Loucy (cell line): ENCODE data around the gene HIRIP3.

ENCODE experiments used
- H2AFZ ChIP-seq: fragments of 200-600 bp; sonication (generic); 2 replicates; pipeline ENCODE4 v1.6.0; 2016; ENCODE audit warnings: antibody characterized with exemption, mild to moderate bottlenecking, low read length, moderate library complexity
- H3F3A ChIP-seq: fragments of 200-600 bp; 2 replicates; pipeline ENCODE4 v1.6.0; 2016; ENCODE audit warnings: antibody characterized with exemption, low read depth, mild to moderate bottlenecking
- H3K27me3 ChIP-seq: fragments of 200-600 bp; sonication (generic); 2 replicates; pipeline ENCODE4 v1.6.1; 2014; ENCODE audit warnings: low read length, mild to moderate bottlenecking; ENCODE audit not compliant: insufficient read depth, poor library complexity, severe bottlenecking
- H3K36me3 ChIP-seq: fragments of 200-600 bp; sonication (generic); 2 replicates; pipeline ENCODE4 v1.6.1; 2016; ENCODE audit warnings: low read length; ENCODE audit not compliant: insufficient read depth
- H3K4me1 ChIP-seq: fragments of 200-600 bp; sonication (generic); 2 replicates; pipeline ENCODE4 v1.5.1; 2014; ENCODE audit warnings: low read length, mild to moderate bottlenecking; ENCODE audit not compliant: insufficient read depth, poor library complexity, severe bottlenecking
- H3K4me2 ChIP-seq: fragments of 200-600 bp; sonication (generic); 2 replicates; pipeline ENCODE4 v1.6.0; 2014; ENCODE audit warnings: antibody characterized with exemption, low read length, low read depth, mild to moderate bottlenecking; ENCODE audit not compliant: poor library complexity, severe bottlenecking
- H3K4me3 ChIP-seq: fragments of 200-600 bp; sonication (generic); 2 replicates; pipeline ENCODE4 v1.5.1; 2014; ENCODE audit warnings: low read length, mild to moderate bottlenecking, mixed read lengths; ENCODE audit not compliant: poor library complexity, severe bottlenecking
- H3K79me2 ChIP-seq: fragments of 200-600 bp; sonication (generic); 2 replicates; pipeline ENCODE4 v1.6.1; 2014; ENCODE audit warnings: low read length; ENCODE audit not compliant: insufficient read depth
- H3K9ac ChIP-seq: fragments of 200-600 bp; sonication (generic); 2 replicates; pipeline ENCODE4 v1.6.0; 2014; ENCODE audit warnings: mild to moderate bottlenecking, low read depth, low read length, moderate library complexity; ENCODE audit not compliant: poor library complexity, severe bottlenecking
- H3K9me2 ChIP-seq: fragments of 200-600 bp; sonication (generic); replicated peaks from 2 replicates; pipeline ENCODE4 v1.6.1; 2016; ENCODE audit warnings: low read depth, low read length, mixed read lengths
- H3K9me3 ChIP-seq: fragments of 200-600 bp; sonication (generic); 2 replicates; pipeline ENCODE4 v1.6.1; 2014; ENCODE audit warnings: mild to moderate bottlenecking, antibody characterized with exemption, low read length, low read depth; ENCODE audit not compliant: insufficient read depth
- H4K20me1 ChIP-seq: fragments of 200-600 bp; sonication (generic); 2 replicates; pipeline ENCODE4 v1.6.0; 2014; ENCODE audit warnings: antibody characterized with exemption, low read length, mild to moderate bottlenecking; ENCODE audit not compliant: insufficient read depth, poor library complexity, severe bottlenecking
- CTCF ChIP-seq: fragments of 200-600 bp; sonication (generic); conservative IDR thresholded peaks from 2 replicates; pipeline ENCODE4 v1.5.1; 2014; ENCODE audit warnings: mild to moderate bottlenecking, antibody characterized with exemption, low read length
- EZH2phosphoT487 ChIP-seq: fragments of 200-600 bp; IDR thresholded peaks from 2 replicates; pipeline ENCODE4 v1.6.1; 2018; ENCODE audit warnings: antibody characterized with exemption, mild to moderate bottlenecking, moderate library complexity, borderline replicate concordance

The HIRIP3 gene

GRCh38 chr16:29988346-29989075, 6.9 kb downstream of the HIRIP3 start:
- TF ChIP-seq EZH2phosphoT487 (no peak), CTCF (no peak)
- H3K27me3 ChIP-seq = no peaks in the 10 kb centered on the region
- H4K20me1 ChIP-seq = no peaks in the 10 kb centered on the region
- H2AFZ ChIP-seq = no peak overlapping the region
- no peaks in the 10 kb centered on the region for H3K4me1 ChIP-seq
- no peak overlapping the region for H3K9ac ChIP-seq
- H3K9me3 ChIP-seq = no peaks in the 10 kb centered on the region
- H3K36me3 ChIP-seq = peaks cover 77% of the 10 kb centered on the region; the same call in 1 of the 2 replicates
- no peaks in the 10 kb centered on the region for H3K9me2 ChIP-seq
- H3F3A ChIP-seq = 0 out of 2 replicates have a peak, but pooled peaks cover 3% of the 10 kb centered on the region
- no peak overlapping the region for H3K4me3 ChIP-seq
- H3K4me2 ChIP-seq = no peak overlapping the region
- H3K79me2 ChIP-seq = peaks cover under 1% of the 10 kb centered on the region; the same call in 1 of the 2 replicates

- H3K4me2 ChIP-seq = no peak overlapping the region
- H3F3A ChIP-seq = 0 out of 2 replicates have a peak, but pooled peaks cover 3% of the 10 kb centered on the region
- H3K9me2 ChIP-seq = no peaks in the 10 kb centered on the region
- no peak overlapping the region for H3K4me3 ChIP-seq
- no peaks in the 10 kb centered on the region for H3K9me3 ChIP-seq
- H3K4me1 ChIP-seq = no peaks in the 10 kb centered on the region
- H3K27me3 ChIP-seq = no peaks in the 10 kb centered on the region
- no peak overlapping the region for H2AFZ ChIP-seq
- TF ChIP-seq CTCF = no peak
- TF ChIP-seq EZH2phosphoT487 = no peak
- no peaks in the 10 kb centered on the region for H4K20me1 ChIP-seq
- H3K9ac ChIP-seq = no peak overlapping the region
- peaks cover 83% of the 10 kb centered on the region; the same call in 1 of the 2 replicates for H3K36me3 ChIP-seq
- H3K79me2 ChIP-seq = no peaks in the 10 kb centered on the region
These were observed 7.9 kb downstream of the HIRIP3 start for GRCh38 chr16:29987371-29988085.

GRCh38 chr16:29986931-29987330, 8.5 kb downstream of the HIRIP3 start:
- Histone ChIP-seq H3K4me2 (no peak overlapping the region), H3K9me3 (no peaks in the 10 kb centered on the region), H3K36me3 (peaks cover 86% of the 10 kb centered on the region; the same call in 1 of the 2 replicates), H4K20me1 (no peaks in the 10 kb centered on the region), H3F3A (0 out of 2 replicates have a peak, but pooled peaks cover 3% of the 10 kb centered on the region), H3K4me1 (no peaks in the 10 kb centered on the region), H3K9me2 (no peaks in the 10 kb centered on the region), H2AFZ (no peak overlapping the region), H3K9ac (no peak overlapping the region), H3K27me3 (no peaks in the 10 kb centered on the region), H3K79me2 (no peaks in the 10 kb centered on the region), H3K4me3 (no peak overlapping the region)
- no peak for TF ChIP-seq CTCF
- no peak for TF ChIP-seq EZH2phosphoT487
